HG03571 (cell line): Measurements from ENCODE around the gene CPXM1.
"Not testable (repeated sequence)": the region's sequence is repeated elsewhere in the genome, so short reads cannot be mapped to it uniquely, and the experiment has no call there.

Experiments used
- ATAC-seq: cut with Tn5 transposase; IDR thresholded peaks from one replicate; pipeline ENCODE4 v1.9.1; 2021; ENCODE audit not compliant: unreplicated experiment

The CPXM1 gene

GRCh38 chr20:2822073-2822472 is 21.6 kb upstream of the CPXM1 start:
- no peak for ATAC-seq

GRCh38 chr20:2820896-2821869 is 20.8 kb upstream of the CPXM1 start:
- no peak for ATAC-seq

- no peak for ATAC-seq
Measured at GRCh38 chr20:2820084-2820895, 19.9 kb upstream of the CPXM1 start.

GRCh38 chr20:2817891-2818595 is 17.6 kb upstream of the CPXM1 start:
- no peak for ATAC-seq

- no peak for ATAC-seq
Measured at GRCh38 chr20:2817341-2817726, 16.9 kb upstream of the CPXM1 start.

GRCh38 chr20:2816583-2817340 is 16.3 kb upstream of the CPXM1 start:
- no peak for ATAC-seq

- no peak for ATAC-seq
Measured at GRCh38 chr20:2816030-2816582, 15.7 kb upstream of the CPXM1 start, which contains the start of gene TMEM239. Gene TMEM239, plus strand, starts transcription at chr20:2816364. Its CDS starts 191 bp downstream, at chr20:2816555.

GRCh38 chr20:2815242-2815900 is 14.9 kb upstream of the CPXM1 start:
- no peak for ATAC-seq

GRCh38 chr20:2814587-2815051 is 14.2 kb upstream of the CPXM1 start, which contains the start of gene C20orf141:
Gene C20orf141, plus strand, starts transcription at chr20:2814987. Its CDS starts 198 bp downstream, at chr20:2815185.
- no peak for ATAC-seq

GRCh38 chr20:2814076-2814475 is 13.6 kb upstream of the CPXM1 start:
- ATAC-seq: no peak

- ATAC-seq: no peak
Measured at GRCh38 chr20:2812189-2812588, 11.8 kb upstream of the CPXM1 start.

- no peak for ATAC-seq
Measured at GRCh38 chr20:2809690-2810089, 9.3 kb upstream of the CPXM1 start.

- not testable (repeated sequence) for ATAC-seq
Measured at GRCh38 chr20:2807929-2808328, 7.5 kb upstream of the CPXM1 start.

- ATAC-seq: no peak
Measured at GRCh38 chr20:2807019-2807418, 6.6 kb upstream of the CPXM1 start.

GRCh38 chr20:2806351-2806701 is 5.9 kb upstream of the CPXM1 start:
- no peak for ATAC-seq

- ATAC-seq: no peak
Measured at GRCh38 chr20:2805689-2806350, 5.4 kb upstream of the CPXM1 start.

- no peak for ATAC-seq
Measured at GRCh38 chr20:2804852-2805688, 4.6 kb upstream of the CPXM1 start.
